H9 (cell line): ENCODE results near the gene COL8A1. TPM values are rescaled to one million over a fixed set of nuclear protein-coding genes. Genes with fewer than 3 reads are reported as not detected.

ENCODE experiments used
- DNase-seq: peaks from one replicate; pipeline ENCODE4 v3.0.0-alpha.2; 2017
- H2AFZ ChIP-seq: one replicate; pipeline ENCODE4 v1.6.1; 2013; ENCODE audit warnings: mild to moderate bottlenecking, low read length, control low read depth, moderate library complexity
- H2AK5ac ChIP-seq: 2 replicates; pipeline ENCODE4 v1.6.1; 2013; ENCODE audit warnings: low read length, control low read depth, mixed read lengths; ENCODE audit not compliant: insufficient read length
- H2BK120ac ChIP-seq: one replicate; pipeline ENCODE4 v1.6.1; 2013; ENCODE audit warnings: low read depth, mild to moderate bottlenecking, low read length, control low read depth, inconsistent platforms; ENCODE audit not compliant: poor library complexity, severe bottlenecking
- H2BK12ac ChIP-seq: 2 replicates; pipeline ENCODE4 v1.6.1; 2013; ENCODE audit warnings: low read length, control low read depth, mixed read lengths, low read depth; ENCODE audit not compliant: insufficient read length
- H2BK15ac ChIP-seq: 2 replicates; pipeline ENCODE4 v1.6.1; 2013; ENCODE audit warnings: low read depth, low read length, control low read depth
- H2BK20ac ChIP-seq: one replicate; pipeline ENCODE4 v1.6.1; 2013; ENCODE audit warnings: low read depth, mild to moderate bottlenecking, low read length, control low read depth, inconsistent platforms; ENCODE audit not compliant: poor library complexity, severe bottlenecking
- H2BK5ac ChIP-seq: 2 replicates; pipeline ENCODE4 v1.6.1; 2013; ENCODE audit warnings: low read length, control low read depth, mixed read lengths; ENCODE audit not compliant: insufficient read length
- H3K14ac ChIP-seq: 2 replicates; pipeline ENCODE4 v1.6.1; 2013; ENCODE audit warnings: low read length, control low read depth; ENCODE audit not compliant: insufficient read depth
- H3K18ac ChIP-seq: 2 replicates; pipeline ENCODE4 v1.6.1; 2013; ENCODE audit warnings: low read depth, mild to moderate bottlenecking, mixed read lengths, low read length, control low read depth; ENCODE audit not compliant: insufficient read length
- H3K23ac ChIP-seq: 2 replicates; pipeline ENCODE4 v1.6.1; 2013; ENCODE audit warnings: low read length, control low read depth, mixed read lengths, low read depth; ENCODE audit not compliant: insufficient read length
- H3K23me2 ChIP-seq: 2 replicates; pipeline ENCODE4 v1.6.1; 2013; ENCODE audit warnings: low read depth, mild to moderate bottlenecking, mixed read lengths, low read length, control low read depth; ENCODE audit not compliant: insufficient read length, poor library complexity, severe bottlenecking
- H3K27ac ChIP-seq: 2 replicates; pipeline ENCODE4 v1.5.1; 2013; ENCODE audit warnings: low read length, control low read depth, mixed read lengths, low read depth; ENCODE audit not compliant: insufficient read length
- H3K27me3 ChIP-seq: 2 replicates; pipeline ENCODE4 v1.6.1; 2013; ENCODE audit warnings: low read length, control low read depth, inconsistent platforms; ENCODE audit not compliant: insufficient read depth
- H3K4ac ChIP-seq: 2 replicates; pipeline ENCODE4 v1.6.1; 2013; ENCODE audit warnings: low read depth, mild to moderate bottlenecking, control low read depth, inconsistent platforms, low read length, moderate library complexity
- H3K4me1 ChIP-seq: 2 replicates; pipeline ENCODE4 v1.6.1; 2013; ENCODE audit warnings: low read length, control low read depth, inconsistent platforms; ENCODE audit not compliant: insufficient read depth
- H3K4me2 ChIP-seq: 2 replicates; pipeline ENCODE4 v1.6.1; 2013; ENCODE audit warnings: low read length, control low read depth, mixed read lengths; ENCODE audit not compliant: insufficient read length, insufficient read depth
- H3K56ac ChIP-seq: 2 replicates; pipeline ENCODE4 v1.6.1; 2013; ENCODE audit warnings: low read depth, mild to moderate bottlenecking, mixed read lengths, low read length, control low read depth; ENCODE audit not compliant: insufficient read length
- H3K79me1 ChIP-seq: 2 replicates; pipeline ENCODE4 v1.6.1; 2013; ENCODE audit warnings: low read depth, mild to moderate bottlenecking, moderate library complexity, low read length, control low read depth, inconsistent platforms; ENCODE audit not compliant: insufficient read depth, poor library complexity, severe bottlenecking
- H3K79me2 ChIP-seq: 2 replicates; pipeline ENCODE4 v1.6.1; 2013; ENCODE audit warnings: low read length, control low read depth, inconsistent platforms; ENCODE audit not compliant: insufficient read depth
- H3K9ac ChIP-seq: 2 replicates; pipeline ENCODE4 v1.6.1; 2013; ENCODE audit warnings: low read length, control low read depth, mixed read lengths; ENCODE audit not compliant: insufficient read length; ENCODE audit errors: extremely low read depth
- H3K9me3 ChIP-seq: one replicate; pipeline ENCODE4 v1.6.1; 2013; ENCODE audit warnings: low read depth, low read length, inconsistent platforms; ENCODE audit not compliant: control insufficient read depth
- H3T11ph ChIP-seq: one replicate; pipeline ENCODE4 v1.6.1; 2013; ENCODE audit warnings: mild to moderate bottlenecking, low read length, control low read depth, inconsistent platforms
- H4K20me1 ChIP-seq: one replicate; pipeline ENCODE4 v1.6.1; 2013; ENCODE audit not compliant: control insufficient read depth, insufficient read length, insufficient read depth
- H4K5ac ChIP-seq: 2 replicates; pipeline ENCODE4 v1.6.1; 2013; ENCODE audit warnings: low read depth, mild to moderate bottlenecking, mixed read lengths, low read length, control low read depth; ENCODE audit not compliant: insufficient read length
- H4K8ac ChIP-seq: replicated peaks from 2 replicates; pipeline ENCODE4 v1.6.1; 2013; ENCODE audit warnings: low read length, control low read depth, mixed read lengths, low read depth; ENCODE audit not compliant: insufficient read length
- H4K91ac ChIP-seq: 2 replicates; pipeline ENCODE4 v1.6.1; 2013; ENCODE audit warnings: low read depth, mild to moderate bottlenecking, moderate library complexity, mixed read lengths, low read length, control low read depth; ENCODE audit not compliant: insufficient read length
- H3K27ac Mint-ChIP-seq, 3 experiments: 2 replicates in 2 of 3; 3 replicates in 1 of 3; pipeline ENCODE4 v1.8.0; 2020 to 2021; ENCODE audit warnings: mixed read lengths in 3 of 3, mild to moderate bottlenecking in 1 of 3, moderate library complexity in 1 of 3
- H3K27me3 Mint-ChIP-seq: 2 replicates; pipeline ENCODE4 v1.8.0; 2021; ENCODE audit warnings: low read depth, mild to moderate bottlenecking, moderate library complexity, mixed read lengths
- H3K36me3 Mint-ChIP-seq, 3 experiments: 2 replicates in 2 of 3; 3 replicates in 1 of 3; pipeline ENCODE4 v1.8.0; 2020 to 2021; ENCODE audit warnings: low read depth in 3 of 3, mixed read lengths in 3 of 3; ENCODE audit not compliant: insufficient read depth in 1 of 3
- H3K4me1 Mint-ChIP-seq, 2 experiments: 2 replicates each; pipeline ENCODE4 v1.8.0; 2020; ENCODE audit warnings: mixed read lengths in 2 of 2
- H3K4me3 Mint-ChIP-seq, 2 experiments: 2 replicates in 1 of 2; 3 replicates in 1 of 2; pipeline ENCODE4 v1.8.0; 2020 to 2021; ENCODE audit warnings: mild to moderate bottlenecking in 2 of 2, mixed read lengths in 2 of 2, moderate library complexity in 1 of 2
- H3K9me3 Mint-ChIP-seq, 2 experiments: 2 replicates in 1 of 2; 3 replicates in 1 of 2; pipeline ENCODE4 v1.8.0; 2020; ENCODE audit warnings: mild to moderate bottlenecking in 2 of 2, mixed read lengths in 2 of 2, moderate library complexity in 1 of 2
- CTCF ChIP-seq: fragments of 200-600 bp; sonication (generic); conservative IDR thresholded peaks from 3 replicates; pipeline ENCODE4 v1.8.0; 2021; ENCODE audit warnings: antibody characterized with exemption, mild to moderate bottlenecking
- WGBS: extraction: QIAGEN DNeasy Blood & Tissue Kit; methylation state at CpG from one replicate; pipeline ENCODE4 v1.1.7; 2013; ENCODE audit warnings: missing lambda C conversion rate, low lambda C conversion rate, mixed read lengths; ENCODE audit not compliant: insufficient read length; ENCODE audit errors: extremely low coverage; 5-methylcytosine and 5-hydroxymethylcytosine counted together
- total RNA-seq: library from RNA; stranded (reverse); gene quantifications from 2 replicates; pipeline ENCODE4 v1.2.1, GENCODE V29; 2021

The COL8A1 gene
- total RNA-seq, 1 experiment from 2014 or later: 0.17 TPM

- Histone ChIP-seq H3K23me2 (peaks cover 19% of the 10 kb centered on the region), H3K23ac (no peak overlapping the region), H2AK5ac (no peak overlapping the region), H4K20me1 (no peaks in the 10 kb centered on the region), H3K9ac (no peak overlapping the region), H3K4me2 (no peak overlapping the region), H2BK15ac (no peak overlapping the region), H4K5ac (no peak overlapping the region), H2BK12ac (no peak overlapping the region), H3K18ac (no peak overlapping the region), H3K14ac (no peak overlapping the region), H3K56ac (no peak overlapping the region), H3K4ac (no peak overlapping the region), H3K4me1 (peaks cover 12% of the 10 kb centered on the region), H3T11ph (no peak overlapping the region), H2AFZ (no peak overlapping the region), H2BK20ac (no peak overlapping the region), H4K8ac (no peak overlapping the region), H4K91ac (no peak overlapping the region), H3K27me3 (peaks cover 4% of the 10 kb centered on the region; the same call in 1 of the 2 replicates), H3K79me2 (no peaks in the 10 kb centered on the region), H2BK120ac (no peak overlapping the region), H3K79me1 (no peaks in the 10 kb centered on the region), H2BK5ac (no peak overlapping the region), H3K27ac (no peak overlapping the region), H3K9me3 (no peaks in the 10 kb centered on the region)
- DNase-seq: no peak
- H3K9me3 Mint-ChIP-seq: no peaks in the 10 kb centered on the region; a peak in 1 of 5 replicates
- TF ChIP-seq CTCF: no peak
- peak overlapping the region in 2 of 3 experiments; percentile 21 to 86; a peak in 4 of 7 replicates for H3K27ac Mint-ChIP-seq
- H3K4me3 Mint-ChIP-seq: no peak overlapping the region
- H3K36me3 Mint-ChIP-seq: no peaks in the 10 kb centered on the region
- peaks cover 62 to 68% of the 10 kb centered on the region in 2 experiments for H3K4me1 Mint-ChIP-seq
- no CpG with 5 or more reads among the region's 7 CpGs for whole genome bisulfite sequencing
- peaks cover 29% of the 10 kb centered on the region for H3K27me3 Mint-ChIP-seq
Observed at GRCh38 chr3:99633887-99634558, 4.4 kb upstream of the COL8A1 start.
